Activated CD4-positive, alpha-beta T cell treated with anti-CD3 and anti-CD28 coated beads, Interleukin-2, amount 10 ng/mL, durations not matched to agents 24 days and 14 days (primary cell): Measurements from ENCODE around the gene OIP5. TPM values are rescaled to one million over a fixed set of nuclear protein-coding genes. Genes with fewer than 3 reads are reported as not detected.
"Not testable (repeated sequence)": the region's sequence is repeated elsewhere in the genome, so short reads cannot be mapped to it uniquely, and the experiment has no call there.

ENCODE experiments used
- DNase-seq: peaks from one replicate; pipeline ENCODE4 v3.0.0; 2022
- H3K27ac Mint-ChIP-seq: one replicate; pipeline ENCODE4 v1.8.0; 2022; ENCODE audit warnings: mild to moderate bottlenecking, mixed read lengths
- H3K27me3 Mint-ChIP-seq: one replicate; pipeline ENCODE4 v1.8.0; 2022; ENCODE audit warnings: mixed read lengths
- H3K36me3 Mint-ChIP-seq: one replicate; pipeline ENCODE4 v1.8.0; 2022; ENCODE audit warnings: low read depth, mild to moderate bottlenecking, mixed read lengths
- H3K4me1 Mint-ChIP-seq: one replicate; pipeline ENCODE4 v1.8.0; 2021; ENCODE audit warnings: mixed read lengths
- H3K4me3 Mint-ChIP-seq: one replicate; pipeline ENCODE4 v1.8.0; 2022; ENCODE audit warnings: mild to moderate bottlenecking, moderate library complexity, mixed read lengths
- H3K9me3 Mint-ChIP-seq: one replicate; pipeline ENCODE4 v1.8.0; 2021; ENCODE audit warnings: mixed read lengths
- intact Hi-C: fragments of 100-400 bp; cut with micrococcal nuclease; formaldehyde crosslinking; loops from one replicate; pipeline ENCODE4 v1.15.1; 2023
- total RNA-seq: library from RNA; stranded (reverse); gene quantifications from 2 replicates; pipeline ENCODE4 v1.2.3, GENCODE V29; 2022

OIP5 gene
- total RNA-seq, 1 donor from 2014 or later: 15.8 TPM

- H3K4me1 Mint-ChIP-seq, H3K27me3 Mint-ChIP-seq, H3K9me3 Mint-ChIP-seq, DNase-seq, intact Hi-C loops, H3K4me3 Mint-ChIP-seq, H3K27ac Mint-ChIP-seq: not testable (repeated sequence)
- peaks cover 26% of the 10 kb centered on the region for H3K36me3 Mint-ChIP-seq
These were observed 71.5 kb downstream of the OIP5 start for GRCh38 chr15:41260924-41261323.

- Mint-ChIP-seq H3K9me3 (no peaks in the 10 kb centered on the region), H3K4me3 (no peak overlapping the region), H3K4me1 (peaks cover 5% of the 10 kb centered on the region), H3K36me3 (peaks cover 25% of the 10 kb centered on the region), H3K27ac (no peak overlapping the region), H3K27me3 (no peaks in the 10 kb centered on the region)
- intact Hi-C loops: no loop called here
- DNase-seq: no peak
These were observed 72.7 kb downstream of the OIP5 start for GRCh38 chr15:41259546-41260189.

Other genes starting within 250 kb of the OIP5 start
- gene INO80, start 216.3 kb downstream of the OIP5 start, total RNA-seq: 33.1 and 37.2 TPM in 2 replicates
- gene EXD1, start 101.8 kb downstream of the OIP5 start, total RNA-seq: not detected in 2 replicates
- gene CHP1, start 101.3 kb downstream of the OIP5 start, total RNA-seq: 47.4 and 47.8 TPM in 2 replicates
- gene NUSAP1, start 290 bp upstream of the OIP5 start, total RNA-seq: 115 and 116 TPM in 2 replicates
- 25.3 and 25.4 TPM in 2 replicates for gene NDUFAF1, start 69.9 kb upstream of the OIP5 start, total RNA-seq
- gene RTF1, start 84.5 kb upstream of the OIP5 start, total RNA-seq: 36.6 and 38.1 TPM in 2 replicates
- 3.3 and 3.8 TPM in 2 replicates for gene ITPKA, start 161.3 kb upstream of the OIP5 start, total RNA-seq
- gene LTK, start 181.2 kb upstream of the OIP5 start, total RNA-seq: not detected in 2 replicates
- 56.5 and 61.3 TPM in 2 replicates for gene RPAP1, start 211.7 kb upstream of the OIP5 start, total RNA-seq
- 4.2 and 6.2 TPM in 2 replicates for gene TYRO3, start 226.6 kb upstream of the OIP5 start, total RNA-seq